Thyroid gland (tissue), 4 donors: Measurements from ENCODE around the gene FZD4. TPM values are rescaled to one million over a fixed set of nuclear protein-coding genes. Genes with fewer than 3 reads are reported as not detected.

ENCODE experiments used
- DNase-seq, 2 donors: peaks; one replicate each; pipeline ENCODE4 v3.0.0-alpha.2; 2019
- H3K27ac ChIP-seq, 3 donors: fragments of 200-600 bp; sonication (generic); 1 replicate in 2 of 3; 2 replicates in 1 of 3; pipeline ENCODE4 v1.5.1; 2016 to 2019; ENCODE audit warnings: mild to moderate bottlenecking in 1 of 3, moderate library complexity in 1 of 3
- H3K27me3 ChIP-seq: fragments of 200-600 bp; sonication (generic); one replicate; pipeline ENCODE4 v1.5.1; 2019
- H3K36me3 ChIP-seq, 2 donors: fragments of 200-600 bp; sonication (generic); one replicate each; pipeline ENCODE4 v1.5.1; 2016 to 2019
- H3K4me1 ChIP-seq, 2 donors: fragments of 200-600 bp; sonication (generic); one replicate each; pipeline ENCODE4 v1.5.1; 2017 to 2019
- H3K4me3 ChIP-seq, 3 donors: fragments of 200-600 bp; sonication (generic); replicated peaks in 1 of 3; 1 replicate in 2 of 3; 2 replicates in 1 of 3; pipeline ENCODE4 v1.5.1; 2016; ENCODE audit warnings: mild to moderate bottlenecking in 1 of 3
- H3K9me3 ChIP-seq: fragments of 200-600 bp; sonication (generic); one replicate; pipeline ENCODE4 v1.5.1; 2017
- POLR2A ChIP-seq, 2 donors: fragments of 450-650 bp; IDR thresholded peaks; one replicate each; pipeline ENCODE4 v1.6.1; 2017; ENCODE audit warnings: antibody characterized with exemption in 2 of 2, mild to moderate bottlenecking in 2 of 2, moderate library complexity in 1 of 2
- WGBS, 2 donors: methylation state at CpG; one replicate each; pipeline ENCODE4 v1.1.5; 2017; 5-methylcytosine and 5-hydroxymethylcytosine counted together
- intact Hi-C: fragments of 100-400 bp; cut with DNase I; formaldehyde crosslinking; loops from one replicate; pipeline ENCODE4 v1.15.1; 2023
- total RNA-seq, 4 donors: library from RNA; depleted of rRNA; stranded (reverse); fragments of >200 nt; gene quantifications; one replicate each; pipeline ENCODE4 v1.2.3, GENCODE V29; 2016
- TF ChIP-seq, protein P1 (sequence below), 6 experiments: fragments of 200-600 bp in 3 of 6; fragments of 450-650 bp in 3 of 6; sonication (generic) in 3 of 6; IDR thresholded peaks; one replicate each; pipeline ENCODE4 v1.5.1; 2016 to 2019; ENCODE audit warnings: antibody characterized with exemption in 6 of 6, mild to moderate bottlenecking in 2 of 6, inconsistent platforms in 1 of 6, moderate library complexity in 1 of 6

FZD4 gene
- total RNA-seq, 4 donors from 2014 or later, result 32.9 to 70.8 (median 48.0) TPM

DNA sequence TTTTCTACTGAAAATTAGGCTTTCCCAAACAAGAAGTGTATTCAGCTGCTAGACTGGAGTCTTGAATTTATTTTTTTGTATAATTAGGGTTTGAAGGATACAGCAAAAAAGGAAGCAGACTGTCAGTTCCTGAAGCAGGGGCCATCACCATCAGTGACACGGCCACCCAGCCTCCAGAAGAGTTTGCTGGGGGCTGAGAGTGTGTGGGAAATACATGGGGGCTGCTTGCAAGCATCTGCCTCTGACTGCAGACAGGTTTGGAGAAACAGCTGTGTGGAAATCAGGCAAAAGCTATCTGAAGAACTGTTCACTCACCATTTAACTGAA lies 23.0 kb downstream of the FZD4 start:
- Histone ChIP-seq H3K4me3 (no peak overlapping the region), H3K27ac (peak overlapping the region in 1 of 3 donors; percentile 19), H3K9me3 (no peaks in the 10 kb centered on the region), H3K4me1 (peaks cover 13 to 17% of the 10 kb centered on the region in 2 donors), H3K27me3 (no peaks in the 10 kb centered on the region), H3K36me3 (no peaks in the 10 kb centered on the region)
- 52 to 55% methylated on average over 1 of the region's 1 CpG for WGBS, 2 donors
- TF ChIP-seq POLR2A (IDR thresholded peaks at IDR 0.05), result no peak
- TF ChIP-seq, protein P1, sequence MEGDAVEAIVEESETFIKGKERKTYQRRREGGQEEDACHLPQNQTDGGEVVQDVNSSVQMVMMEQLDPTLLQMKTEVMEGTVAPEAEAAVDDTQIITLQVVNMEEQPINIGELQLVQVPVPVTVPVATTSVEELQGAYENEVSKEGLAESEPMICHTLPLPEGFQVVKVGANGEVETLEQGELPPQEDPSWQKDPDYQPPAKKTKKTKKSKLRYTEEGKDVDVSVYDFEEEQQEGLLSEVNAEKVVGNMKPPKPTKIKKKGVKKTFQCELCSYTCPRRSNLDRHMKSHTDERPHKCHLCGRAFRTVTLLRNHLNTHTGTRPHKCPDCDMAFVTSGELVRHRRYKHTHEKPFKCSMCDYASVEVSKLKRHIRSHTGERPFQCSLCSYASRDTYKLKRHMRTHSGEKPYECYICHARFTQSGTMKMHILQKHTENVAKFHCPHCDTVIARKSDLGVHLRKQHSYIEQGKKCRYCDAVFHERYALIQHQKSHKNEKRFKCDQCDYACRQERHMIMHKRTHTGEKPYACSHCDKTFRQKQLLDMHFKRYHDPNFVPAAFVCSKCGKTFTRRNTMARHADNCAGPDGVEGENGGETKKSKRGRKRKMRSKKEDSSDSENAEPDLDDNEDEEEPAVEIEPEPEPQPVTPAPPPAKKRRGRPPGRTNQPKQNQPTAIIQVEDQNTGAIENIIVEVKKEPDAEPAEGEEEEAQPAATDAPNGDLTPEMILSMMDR (IDR thresholded peaks at IDR 0.05), result no peak
- intact Hi-C loops, result loop anchor here (10.0 kb wide), 1 partner anchor 493 kb away; no protein-coding TSS in a partner anchor
- no peak for DNase-seq

DNA sequence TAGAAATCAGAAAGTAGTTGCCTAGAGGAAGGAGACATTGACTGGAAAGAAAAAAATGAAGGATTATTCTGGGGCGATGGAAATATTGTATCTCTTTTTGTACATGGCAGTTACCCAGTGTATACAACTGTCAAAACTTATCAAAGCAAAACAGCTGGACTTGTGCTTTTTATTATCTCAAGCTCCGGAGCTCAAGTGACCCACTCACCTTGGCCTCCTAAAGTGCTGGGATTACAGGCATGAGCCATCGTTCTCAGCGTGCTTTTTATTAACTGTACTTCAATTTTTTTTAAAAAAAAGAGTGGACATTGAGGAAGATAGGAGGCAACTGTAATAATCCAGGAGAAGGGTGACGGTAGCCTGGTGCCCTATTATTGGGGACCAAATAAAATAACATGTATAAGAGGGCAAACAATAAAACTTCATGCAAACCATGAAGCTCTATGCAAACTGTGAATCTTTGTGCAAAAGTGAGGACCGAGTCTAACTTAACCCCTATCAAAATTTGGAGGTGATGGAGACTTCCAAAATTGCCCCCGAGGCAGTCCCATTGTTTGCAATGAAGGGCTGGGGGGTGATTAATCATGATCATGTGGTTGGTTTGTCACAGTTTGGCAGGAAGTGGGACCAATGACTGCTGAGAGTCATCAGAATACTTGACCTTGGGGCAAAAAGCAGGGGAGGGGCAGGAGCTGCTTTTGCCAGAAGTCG lies 23.5 kb downstream of the FZD4 start:
- no peaks in the 10 kb centered on the region for H3K27me3 ChIP-seq
- intact Hi-C loops, result loop anchor here (10.0 kb wide), 1 partner anchor 493 kb away; no protein-coding TSS in a partner anchor
- H3K9me3 ChIP-seq, result no peaks in the 10 kb centered on the region
- peak; percentile 17 to 29 for DNase-seq
- 26 to 32% methylated on average over 8 of the region's 8 CpGs for WGBS, 2 donors
- no peaks in the 10 kb centered on the region for H3K36me3 ChIP-seq
- TF ChIP-seq POLR2A (IDR thresholded peaks at IDR 0.05), result no peak
- TF ChIP-seq, protein P1 (IDR thresholded peaks at IDR 0.05), result no peak
- H3K4me3 ChIP-seq, result no peak overlapping the region
- peaks cover 13 to 17% of the 10 kb centered on the region in 2 donors for H3K4me1 ChIP-seq
- peak overlapping the region in 1 of 3 donors; percentile 19 for H3K27ac ChIP-seq

DNA sequence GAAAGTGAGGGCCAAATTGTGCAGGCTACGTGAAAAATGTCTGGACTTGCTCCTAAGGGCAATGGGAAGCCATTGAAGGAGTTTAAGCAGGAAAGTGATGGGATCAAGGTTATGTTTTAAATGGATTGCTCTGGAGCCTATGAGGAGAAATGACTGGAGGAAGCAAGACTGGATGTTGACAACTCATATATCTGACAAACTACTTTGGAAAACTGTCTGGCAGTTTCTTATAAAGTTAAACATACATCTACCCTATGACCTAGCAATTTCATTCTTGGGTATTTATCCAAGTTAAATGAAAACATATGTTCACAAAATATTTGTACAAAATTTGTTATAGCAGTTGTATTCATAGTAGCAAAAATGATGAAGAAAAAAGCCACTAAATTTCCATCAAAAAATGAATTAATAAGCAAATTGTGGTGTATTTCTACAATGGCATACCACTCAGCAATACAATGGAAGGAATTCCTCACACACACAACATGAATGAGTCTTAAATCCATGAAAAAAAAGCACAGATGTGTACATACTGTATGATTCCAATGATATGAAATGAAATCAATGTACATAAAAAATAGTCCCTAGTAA lies 24.1 kb downstream of the FZD4 start:
- Histone ChIP-seq H3K36me3 (no peaks in the 10 kb centered on the region), H3K4me1 (peaks cover 13 to 17% of the 10 kb centered on the region in 2 donors), H3K27ac (no peak overlapping the region), H3K27me3 (no peaks in the 10 kb centered on the region), H3K9me3 (no peaks in the 10 kb centered on the region), H3K4me3 (no peak overlapping the region)
- 72 to 75% methylated on average over 1 of the region's 1 CpG for WGBS, 2 donors
- TF ChIP-seq, protein P1 (IDR thresholded peaks at IDR 0.05), result no peak
- no peak for TF ChIP-seq POLR2A (IDR thresholded peaks at IDR 0.05)
- DNase-seq, result no peak
- intact Hi-C loops, result loop anchor here (10.0 kb wide), 1 partner anchor 494 kb away; no protein-coding TSS in a partner anchor

DNA sequence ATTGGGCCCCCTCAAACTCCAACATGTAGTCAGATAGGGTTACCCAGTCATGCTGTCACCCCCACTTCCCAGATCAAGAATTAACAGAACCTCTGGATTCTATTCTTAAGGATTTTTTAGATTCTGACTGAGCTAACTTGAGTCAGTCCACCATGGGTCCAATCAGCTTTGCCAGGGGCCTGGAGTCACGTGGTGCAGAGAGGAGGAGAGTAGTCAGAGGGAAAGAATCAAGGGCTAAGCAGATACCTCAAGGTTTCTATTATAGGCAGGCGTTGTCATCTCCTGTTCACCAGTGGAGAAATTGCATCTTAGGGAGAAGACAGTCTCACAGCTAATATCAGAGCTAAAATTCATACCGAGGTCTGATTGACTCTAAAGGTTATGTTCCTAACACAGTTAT lies 28.2 kb downstream of the FZD4 start:
- no peak for DNase-seq
- 89 to 92% methylated on average over 3 of the region's 3 CpGs for WGBS, 2 donors
- TF ChIP-seq, protein P1 (IDR thresholded peaks at IDR 0.05), result no peak
- TF ChIP-seq POLR2A (IDR thresholded peaks at IDR 0.05), result no peak
- H3K9me3 ChIP-seq, result no peaks in the 10 kb centered on the region
- no peak overlapping the region for H3K27ac ChIP-seq
- H3K27me3 ChIP-seq, result no peaks in the 10 kb centered on the region
- no peaks in the 10 kb centered on the region for H3K36me3 ChIP-seq
- peaks cover under 1 to 19% of the 10 kb centered on the region in 2 donors for H3K4me1 ChIP-seq
- no peak overlapping the region for H3K4me3 ChIP-seq
- intact Hi-C loops, result no loop called here
